IMR-90 (cell line): ENCODE measurements around the gene TJAP1. TPM values are rescaled to one million over a fixed set of nuclear protein-coding genes. Genes with fewer than 3 reads are reported as not detected.

Experiments used
- ATAC-seq: fragments of 200-7000 bp; cut with Tn5 transposase; 2 replicates; pipeline ENCODE4 v1.9.1; 2020; ENCODE audit warnings: low read depth, mild to moderate bottlenecking, moderate library complexity
- BruUV-seq: library from RNA; stranded (reverse); fragments of 400-500 nt; replicated peaks from 2 replicates; lab custom pipeline; 2021; lab: Mats Ljungman, UMichigan
- CTCF ChIA-PET: fragments of 300-600 bp; formaldehyde crosslinking; extraction: SDS; loops from one replicate; lab custom pipeline; 2021; ENCODE audit warnings: antibody characterized with exemption; lab: Yijun Ruan, JAX
- POLR2A ChIA-PET: fragments of 300-600 bp; sonication (Branson Sonifier 250); formaldehyde crosslinking; loops from one replicate; lab custom pipeline; 2022; ENCODE audit warnings: antibody characterized with exemption; ENCODE audit not compliant: unreplicated experiment; lab: Charles Lee
- DNase-seq: peaks from one replicate; pipeline ENCODE4 v3.0.0; 2013
- H2AFZ ChIP-seq: replicated peaks from 2 replicates; pipeline ENCODE3; 2013; ENCODE audit warnings: low read length, mild to moderate bottlenecking; ENCODE audit not compliant: poor library complexity
- H2AK5ac ChIP-seq: 2 replicates; pipeline ENCODE4 v1.6.1; 2013; ENCODE audit warnings: low read depth, low read length, inconsistent platforms
- H2AK9ac ChIP-seq: replicated peaks from 2 replicates; pipeline ENCODE3; 2013; ENCODE audit warnings: mild to moderate bottlenecking, low read depth, low read length, moderate library complexity; ENCODE audit not compliant: poor library complexity
- H2BK120ac ChIP-seq: 2 replicates; pipeline ENCODE4 v1.6.1; 2013; ENCODE audit warnings: low read depth, low read length, inconsistent platforms
- H2BK15ac ChIP-seq: 3 replicates; pipeline ENCODE4 v1.6.1; 2013; ENCODE audit warnings: low read depth, low read length, inconsistent platforms
- H2BK20ac ChIP-seq: 2 replicates; pipeline ENCODE4 v1.6.1; 2013; ENCODE audit warnings: low read depth, mild to moderate bottlenecking, inconsistent platforms, low read length, moderate library complexity
- H2BK5ac ChIP-seq: 2 replicates; pipeline ENCODE4 v1.6.1; 2013; ENCODE audit warnings: mild to moderate bottlenecking, low read depth, low read length, inconsistent platforms; ENCODE audit not compliant: poor library complexity, severe bottlenecking
- H3K14ac ChIP-seq: replicated peaks from 2 replicates; pipeline ENCODE4 v1.6.1; 2013; ENCODE audit warnings: low read depth, low read length, inconsistent platforms
- H3K18ac ChIP-seq: 2 replicates; pipeline ENCODE4 v1.6.1; 2013; ENCODE audit warnings: low read depth, low read length, control low read depth
- H3K23ac ChIP-seq: 2 replicates; pipeline ENCODE4 v1.6.1; 2013; ENCODE audit warnings: low read depth, low read length, inconsistent platforms
- H3K27ac ChIP-seq: 2 replicates; pipeline ENCODE4 v1.5.1; 2013; ENCODE audit warnings: mild to moderate bottlenecking, control low read depth, low read length; ENCODE audit not compliant: insufficient read depth
- H3K27me3 ChIP-seq: 2 replicates; pipeline ENCODE4 v1.6.1; 2013; ENCODE audit warnings: low read length; ENCODE audit not compliant: control insufficient read depth, insufficient read depth
- H3K36me3 ChIP-seq: 2 replicates; pipeline ENCODE4 v1.6.1; 2013; ENCODE audit warnings: low read length, mixed read lengths; ENCODE audit not compliant: control insufficient read depth, insufficient read depth
- H3K4ac ChIP-seq: 2 replicates; pipeline ENCODE4 v1.6.1; 2013; ENCODE audit warnings: low read depth, low read length, inconsistent platforms
- H3K4me1 ChIP-seq: 2 replicates; pipeline ENCODE4 v1.6.1; 2013; ENCODE audit warnings: low read length, mixed read lengths; ENCODE audit not compliant: control insufficient read depth, insufficient read depth
- H3K4me2 ChIP-seq: 2 replicates; pipeline ENCODE4 v1.6.1; 2013; ENCODE audit warnings: low read depth, mild to moderate bottlenecking, control low read depth, low read length, moderate library complexity
- H3K4me3 ChIP-seq: 2 replicates; pipeline ENCODE4 v1.5.1; 2013; ENCODE audit warnings: low read depth, mild to moderate bottlenecking, control low read depth, low read length, moderate library complexity; ENCODE audit not compliant: insufficient read depth
- H3K56ac ChIP-seq: 2 replicates; pipeline ENCODE4 v1.6.1; 2013; ENCODE audit warnings: low read length, inconsistent platforms; ENCODE audit not compliant: insufficient read depth; ENCODE audit errors: extremely low read depth
- H3K79me1 ChIP-seq, 2 experiments: 2 replicates each; pipeline ENCODE4 v1.6.1; 2013; ENCODE audit warnings: low read length in 2 of 2, inconsistent platforms in 1 of 2, low read depth in 1 of 2
- H3K9ac ChIP-seq: 2 replicates; pipeline ENCODE4 v1.6.1; 2013; ENCODE audit warnings: low read depth, low read length, control low read depth
- H3K9me1 ChIP-seq: 2 replicates; pipeline ENCODE4 v1.6.1; 2013; ENCODE audit warnings: low read length, inconsistent platforms; ENCODE audit not compliant: insufficient read depth
- H3K9me3 ChIP-seq: 2 replicates; pipeline ENCODE4 v1.6.1; 2013; ENCODE audit warnings: low read length; ENCODE audit not compliant: control insufficient read depth, insufficient read depth
- H4K20me1 ChIP-seq: 2 replicates; pipeline ENCODE4 v1.6.1; 2013; ENCODE audit warnings: low read length, inconsistent platforms; ENCODE audit not compliant: insufficient read depth
- H4K5ac ChIP-seq: 2 replicates; pipeline ENCODE4 v1.6.1; 2013; ENCODE audit warnings: mild to moderate bottlenecking, low read depth, low read length, control low read depth
- H4K8ac ChIP-seq, 2 experiments: 2 replicates each; pipeline ENCODE4 v1.6.1; 2013; ENCODE audit warnings: low read depth in 2 of 2, low read length in 2 of 2, control low read depth in 1 of 2, inconsistent platforms in 1 of 2
- H4K91ac ChIP-seq: 2 replicates; pipeline ENCODE4 v1.6.1; 2013; ENCODE audit warnings: low read depth, low read length, inconsistent platforms; ENCODE audit not compliant: insufficient read depth
- BHLHE40 ChIP-seq: fragments of 150-350 bp; IDR thresholded peaks from 2 replicates; pipeline ENCODE4 v1.6.1; 2016; ENCODE audit warnings: mild to moderate bottlenecking, low read depth, low read length
- MAZ ChIP-seq: IDR thresholded peaks from 2 replicates; pipeline ENCODE4 v1.6.1; 2012; ENCODE audit warnings: low read depth, mild to moderate bottlenecking, low read length, improper control_type of control experiment, moderate library complexity, borderline replicate concordance
- RAD21 ChIP-seq: IDR thresholded peaks from 2 replicates; pipeline ENCODE4 v1.6.1; 2012; ENCODE audit warnings: low read length, improper control_type of control experiment
- RCOR1 ChIP-seq: IDR thresholded peaks from 2 replicates; pipeline ENCODE4 v1.6.1; 2012; ENCODE audit warnings: mild to moderate bottlenecking, low read length, improper control_type of control experiment; ENCODE audit not compliant: insufficient replicate concordance
- RFX5 ChIP-seq: IDR thresholded peaks from 2 replicates; pipeline ENCODE4 v1.8.0; 2012; ENCODE audit warnings: low read depth, mild to moderate bottlenecking, low read length, moderate library complexity
- SMC3 ChIP-seq: fragments of 150-350 bp; IDR thresholded peaks from 2 replicates; pipeline ENCODE4 v1.6.1; 2016; ENCODE audit warnings: low read depth, mild to moderate bottlenecking, antibody characterized with exemption, low read length, moderate library complexity
- WGBS, 2 experiments: methylation state at CpG; one replicate each; pipeline versions ENCODE4 v1.1.5 to v1.1.7; 2013; ENCODE audit warnings: missing lambda C conversion rate in 2 of 2; ENCODE audit not compliant: insufficient read length in 1 of 2; ENCODE audit errors: extremely low coverage in 2 of 2; 5-methylcytosine and 5-hydroxymethylcytosine counted together
- dilution Hi-C: fragments of 300-500 bp; cut with HindIII; formaldehyde crosslinking; loops from one replicate; pipeline ENCODE4 v1.14.3; 2018; ENCODE audit warnings: low sequenced_read_pairs; ENCODE audit not compliant: unreplicated experiment
- in situ Hi-C: fragments of 300-500 bp; cut with MboI; formaldehyde crosslinking; loops from 3 replicates; pipeline ENCODE4 v1.14.3; 2019; ENCODE audit warnings: low sequenced_read_pairs, inconsistent platforms, mixed read lengths
- intact Hi-C: fragments of 100-400 bp; cut with micrococcal nuclease; formaldehyde crosslinking; loops from 2 replicates; pipeline ENCODE4 v1.10.0; 2022
- polyA plus RNA-seq, 3 experiments: library from polyadenylated mRNA; depleted of rRNA; stranded (reverse); fragments of >200 nt; gene quantifications; 2 replicates each; pipeline ENCODE4 v1.2.3, GENCODE V29; 2012; ENCODE audit warnings: low replicate concordance in 1 of 3
- total RNA-seq: library from RNA; depleted of rRNA; stranded (reverse); fragments of >200 nt; gene quantifications from 2 replicates; pipeline ENCODE4 v1.2.3, GENCODE V29; 2012
- TF ChIP-seq, protein P1 (sequence below): fragments of 150-350 bp; IDR thresholded peaks from 2 replicates; pipeline ENCODE4 v1.6.1; 2017; ENCODE audit warnings: mild to moderate bottlenecking, antibody characterized with exemption, low read length, low read depth
- TF ChIP-seq, protein P2 (sequence below): fragments of 150-350 bp; IDR thresholded peaks from 2 replicates; pipeline ENCODE4 v1.6.1; 2016; ENCODE audit warnings: low read depth, mild to moderate bottlenecking, low read length, moderate library complexity, borderline replicate concordance

TJAP1 gene
- total and polyA plus RNA-seq, 2 of the 4 experiments (the other 2 are of a cell fraction), result 12.2 to 34.2 TPM

DNA sequence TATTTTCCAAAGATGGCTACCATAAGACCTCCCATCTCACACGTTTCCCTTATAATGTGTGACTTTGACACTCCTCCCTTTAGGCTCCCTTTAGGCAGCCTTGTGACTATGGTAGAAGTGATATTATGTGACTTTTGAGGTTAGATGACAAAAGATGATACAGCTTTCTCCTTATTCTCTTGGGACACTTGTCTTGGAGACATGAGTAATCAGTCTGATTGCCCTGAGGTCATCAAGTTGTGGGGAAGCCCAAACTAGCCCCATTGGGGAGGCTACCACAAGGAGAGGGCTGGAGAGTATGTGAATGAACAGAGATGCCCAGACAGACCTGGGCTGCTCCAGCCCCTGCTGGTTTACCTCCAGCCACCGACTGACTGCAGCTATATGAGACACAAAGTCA, 11.4 kb upstream of the TJAP1 start:
- in situ Hi-C loops (no loop called here), intact Hi-C loops (no loop called here), dilution Hi-C loops (no loop called here)
- H2BK15ac ChIP-seq, result no peak overlapping the region
- no peak overlapping the region for H2AFZ ChIP-seq
- H3K4me1 ChIP-seq, result no peaks in the 10 kb centered on the region
- H3K27ac ChIP-seq, result no peak overlapping the region
- H3K56ac ChIP-seq, result no peak overlapping the region
- no peaks in the 10 kb centered on the region for H4K20me1 ChIP-seq
- BruUV-seq, result no TSS peak
- no peak overlapping the region for H2AK5ac ChIP-seq
- no peaks in the 10 kb centered on the region for H3K79me1 ChIP-seq
- H3K9me1 ChIP-seq, result no peaks in the 10 kb centered on the region
- H2BK5ac ChIP-seq, result no peak overlapping the region
- no CpG with 5 or more reads among the region's 2 CpGs for WGBS, 2 experiments
- H3K14ac ChIP-seq, result no peak overlapping the region
- no peak overlapping the region for H4K8ac ChIP-seq
- POLR2A ChIA-PET, result no interaction called here
- no peak overlapping the region for H3K9ac ChIP-seq
- peaks cover 31% of the 10 kb centered on the region for H3K27me3 ChIP-seq
- no peak overlapping the region for H2BK120ac ChIP-seq
- H4K91ac ChIP-seq, result no peak overlapping the region
- TF ChIP-seq MAZ (no peak), RAD21 (no peak), RFX5 (no peak), SMC3 (no peak), BHLHE40 (no peak), RCOR1 (no peak)
- TF ChIP-seq, protein P1, sequence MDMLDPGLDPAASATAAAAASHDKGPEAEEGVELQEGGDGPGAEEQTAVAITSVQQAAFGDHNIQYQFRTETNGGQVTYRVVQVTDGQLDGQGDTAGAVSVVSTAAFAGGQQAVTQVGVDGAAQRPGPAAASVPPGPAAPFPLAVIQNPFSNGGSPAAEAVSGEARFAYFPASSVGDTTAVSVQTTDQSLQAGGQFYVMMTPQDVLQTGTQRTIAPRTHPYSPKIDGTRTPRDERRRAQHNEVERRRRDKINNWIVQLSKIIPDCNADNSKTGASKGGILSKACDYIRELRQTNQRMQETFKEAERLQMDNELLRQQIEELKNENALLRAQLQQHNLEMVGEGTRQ, result no peak
- TF ChIP-seq, protein P2, sequence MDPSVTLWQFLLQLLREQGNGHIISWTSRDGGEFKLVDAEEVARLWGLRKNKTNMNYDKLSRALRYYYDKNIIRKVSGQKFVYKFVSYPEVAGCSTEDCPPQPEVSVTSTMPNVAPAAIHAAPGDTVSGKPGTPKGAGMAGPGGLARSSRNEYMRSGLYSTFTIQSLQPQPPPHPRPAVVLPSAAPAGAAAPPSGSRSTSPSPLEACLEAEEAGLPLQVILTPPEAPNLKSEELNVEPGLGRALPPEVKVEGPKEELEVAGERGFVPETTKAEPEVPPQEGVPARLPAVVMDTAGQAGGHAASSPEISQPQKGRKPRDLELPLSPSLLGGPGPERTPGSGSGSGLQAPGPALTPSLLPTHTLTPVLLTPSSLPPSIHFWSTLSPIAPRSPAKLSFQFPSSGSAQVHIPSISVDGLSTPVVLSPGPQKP, result no peak
- no peak overlapping the region for H2AK9ac ChIP-seq
- CTCF ChIA-PET, result no interaction called here
- H3K18ac ChIP-seq, result no peak overlapping the region
- no peak overlapping the region for H2BK20ac ChIP-seq
- no peak for DNase-seq
- H3K36me3 ChIP-seq, result no peaks in the 10 kb centered on the region
- no peak overlapping the region for H3K4ac ChIP-seq
- H4K5ac ChIP-seq, result no peak overlapping the region
- no peak overlapping the region for H3K4me3 ChIP-seq
- ATAC-seq, result no peak
- H3K4me2 ChIP-seq, result no peak overlapping the region
- no peak overlapping the region for H3K23ac ChIP-seq
- H3K9me3 ChIP-seq, result no peaks in the 10 kb centered on the region
